IMR-90 (cell line): ENCODE results near the gene SCARB1. TPM values are rescaled to one million over a fixed set of nuclear protein-coding genes. Genes with fewer than 3 reads are reported as not detected.

Experiments used
- ATAC-seq: fragments of 200-7000 bp; cut with Tn5 transposase; 2 replicates; pipeline ENCODE4 v1.9.1; 2020; ENCODE audit warnings: low read depth, mild to moderate bottlenecking, moderate library complexity
- BruUV-seq: library from RNA; stranded (reverse); fragments of 400-500 nt; replicated peaks from 2 replicates; lab custom pipeline; 2021; lab: Mats Ljungman, UMichigan
- CTCF ChIA-PET: fragments of 300-600 bp; formaldehyde crosslinking; extraction: SDS; loops from one replicate; lab custom pipeline; 2021; ENCODE audit warnings: antibody characterized with exemption; lab: Yijun Ruan, JAX
- POLR2A ChIA-PET: fragments of 300-600 bp; sonication (Branson Sonifier 250); formaldehyde crosslinking; loops from one replicate; lab custom pipeline; 2022; ENCODE audit warnings: antibody characterized with exemption; ENCODE audit not compliant: unreplicated experiment; lab: Charles Lee
- DNase-seq: peaks from one replicate; pipeline ENCODE4 v3.0.0; 2013
- H2AFZ ChIP-seq: replicated peaks from 2 replicates; pipeline ENCODE3; 2013; ENCODE audit warnings: low read length, mild to moderate bottlenecking; ENCODE audit not compliant: poor library complexity
- H2AK5ac ChIP-seq: 2 replicates; pipeline ENCODE4 v1.6.1; 2013; ENCODE audit warnings: low read depth, low read length, inconsistent platforms
- H2AK9ac ChIP-seq: replicated peaks from 2 replicates; pipeline ENCODE3; 2013; ENCODE audit warnings: mild to moderate bottlenecking, low read depth, low read length, moderate library complexity; ENCODE audit not compliant: poor library complexity
- H2BK120ac ChIP-seq: 2 replicates; pipeline ENCODE4 v1.6.1; 2013; ENCODE audit warnings: low read depth, low read length, inconsistent platforms
- H2BK15ac ChIP-seq: 3 replicates; pipeline ENCODE4 v1.6.1; 2013; ENCODE audit warnings: low read depth, low read length, inconsistent platforms
- H2BK20ac ChIP-seq: 2 replicates; pipeline ENCODE4 v1.6.1; 2013; ENCODE audit warnings: low read depth, mild to moderate bottlenecking, inconsistent platforms, low read length, moderate library complexity
- H2BK5ac ChIP-seq: 2 replicates; pipeline ENCODE4 v1.6.1; 2013; ENCODE audit warnings: mild to moderate bottlenecking, low read depth, low read length, inconsistent platforms; ENCODE audit not compliant: poor library complexity, severe bottlenecking
- H3K14ac ChIP-seq: replicated peaks from 2 replicates; pipeline ENCODE4 v1.6.1; 2013; ENCODE audit warnings: low read depth, low read length, inconsistent platforms
- H3K18ac ChIP-seq: 2 replicates; pipeline ENCODE4 v1.6.1; 2013; ENCODE audit warnings: low read depth, low read length, control low read depth
- H3K23ac ChIP-seq: 2 replicates; pipeline ENCODE4 v1.6.1; 2013; ENCODE audit warnings: low read depth, low read length, inconsistent platforms
- H3K27ac ChIP-seq: 2 replicates; pipeline ENCODE4 v1.5.1; 2013; ENCODE audit warnings: mild to moderate bottlenecking, control low read depth, low read length; ENCODE audit not compliant: insufficient read depth
- H3K27me3 ChIP-seq: 2 replicates; pipeline ENCODE4 v1.6.1; 2013; ENCODE audit warnings: low read length; ENCODE audit not compliant: control insufficient read depth, insufficient read depth
- H3K36me3 ChIP-seq: 2 replicates; pipeline ENCODE4 v1.6.1; 2013; ENCODE audit warnings: low read length, mixed read lengths; ENCODE audit not compliant: control insufficient read depth, insufficient read depth
- H3K4ac ChIP-seq: 2 replicates; pipeline ENCODE4 v1.6.1; 2013; ENCODE audit warnings: low read depth, low read length, inconsistent platforms
- H3K4me1 ChIP-seq: 2 replicates; pipeline ENCODE4 v1.6.1; 2013; ENCODE audit warnings: low read length, mixed read lengths; ENCODE audit not compliant: control insufficient read depth, insufficient read depth
- H3K4me2 ChIP-seq: 2 replicates; pipeline ENCODE4 v1.6.1; 2013; ENCODE audit warnings: low read depth, mild to moderate bottlenecking, control low read depth, low read length, moderate library complexity
- H3K4me3 ChIP-seq: 2 replicates; pipeline ENCODE4 v1.5.1; 2013; ENCODE audit warnings: low read depth, mild to moderate bottlenecking, control low read depth, low read length, moderate library complexity; ENCODE audit not compliant: insufficient read depth
- H3K56ac ChIP-seq: 2 replicates; pipeline ENCODE4 v1.6.1; 2013; ENCODE audit warnings: low read length, inconsistent platforms; ENCODE audit not compliant: insufficient read depth; ENCODE audit errors: extremely low read depth
- H3K79me1 ChIP-seq, 2 experiments: 2 replicates each; pipeline ENCODE4 v1.6.1; 2013; ENCODE audit warnings: low read length in 2 of 2, inconsistent platforms in 1 of 2, low read depth in 1 of 2
- H3K9ac ChIP-seq: 2 replicates; pipeline ENCODE4 v1.6.1; 2013; ENCODE audit warnings: low read depth, low read length, control low read depth
- H3K9me1 ChIP-seq: 2 replicates; pipeline ENCODE4 v1.6.1; 2013; ENCODE audit warnings: low read length, inconsistent platforms; ENCODE audit not compliant: insufficient read depth
- H3K9me3 ChIP-seq: 2 replicates; pipeline ENCODE4 v1.6.1; 2013; ENCODE audit warnings: low read length; ENCODE audit not compliant: control insufficient read depth, insufficient read depth
- H4K20me1 ChIP-seq: 2 replicates; pipeline ENCODE4 v1.6.1; 2013; ENCODE audit warnings: low read length, inconsistent platforms; ENCODE audit not compliant: insufficient read depth
- H4K5ac ChIP-seq: 2 replicates; pipeline ENCODE4 v1.6.1; 2013; ENCODE audit warnings: mild to moderate bottlenecking, low read depth, low read length, control low read depth
- H4K8ac ChIP-seq, 2 experiments: 2 replicates each; pipeline ENCODE4 v1.6.1; 2013; ENCODE audit warnings: low read depth in 2 of 2, low read length in 2 of 2, control low read depth in 1 of 2, inconsistent platforms in 1 of 2
- H4K91ac ChIP-seq: 2 replicates; pipeline ENCODE4 v1.6.1; 2013; ENCODE audit warnings: low read depth, low read length, inconsistent platforms; ENCODE audit not compliant: insufficient read depth
- CEBPB ChIP-seq: IDR thresholded peaks from 2 replicates; pipeline ENCODE4 v1.6.1; 2012; ENCODE audit warnings: low read depth, low read length, improper control_type of control experiment
- CHD1 ChIP-seq: IDR thresholded peaks from 2 replicates; pipeline ENCODE4 v1.6.1; 2012; ENCODE audit warnings: low read depth, low read length, improper control_type of control experiment
- MAFK ChIP-seq: IDR thresholded peaks from 2 replicates; pipeline ENCODE4 v1.6.1; 2012; ENCODE audit warnings: low read depth, low read length, improper control_type of control experiment
- MAZ ChIP-seq: IDR thresholded peaks from 2 replicates; pipeline ENCODE4 v1.6.1; 2012; ENCODE audit warnings: low read depth, mild to moderate bottlenecking, low read length, improper control_type of control experiment, moderate library complexity, borderline replicate concordance
- MXI1 ChIP-seq: IDR thresholded peaks from 2 replicates; pipeline ENCODE4 v1.6.1; 2012; ENCODE audit warnings: low read depth, mild to moderate bottlenecking, low read length, moderate library complexity, borderline replicate concordance
- NFE2L2 ChIP-seq: fragments of 150-350 bp; IDR thresholded peaks from 2 replicates; pipeline ENCODE4 v1.6.1; 2016; ENCODE audit warnings: low read depth, mild to moderate bottlenecking, low read length
- POLR2A ChIP-seq: IDR thresholded peaks from 2 replicates; pipeline ENCODE4 v1.6.1; 2012; ENCODE audit warnings: mild to moderate bottlenecking, low read depth, low read length
- RCOR1 ChIP-seq: IDR thresholded peaks from 2 replicates; pipeline ENCODE4 v1.6.1; 2012; ENCODE audit warnings: mild to moderate bottlenecking, low read length, improper control_type of control experiment; ENCODE audit not compliant: insufficient replicate concordance
- USF2 ChIP-seq: fragments of 150-350 bp; IDR thresholded peaks from 2 replicates; pipeline ENCODE4 v1.6.1; 2017; ENCODE audit warnings: mild to moderate bottlenecking, antibody characterized with exemption, low read length, low read depth
- WGBS, 2 experiments: methylation state at CpG; one replicate each; pipeline versions ENCODE4 v1.1.5 to v1.1.7; 2013; ENCODE audit warnings: missing lambda C conversion rate in 2 of 2; ENCODE audit not compliant: insufficient read length in 1 of 2; ENCODE audit errors: extremely low coverage in 2 of 2; 5-methylcytosine and 5-hydroxymethylcytosine counted together
- dilution Hi-C: fragments of 300-500 bp; cut with HindIII; formaldehyde crosslinking; loops from one replicate; pipeline ENCODE4 v1.14.3; 2018; ENCODE audit warnings: low sequenced_read_pairs; ENCODE audit not compliant: unreplicated experiment
- in situ Hi-C: fragments of 300-500 bp; cut with MboI; formaldehyde crosslinking; loops from 3 replicates; pipeline ENCODE4 v1.14.3; 2019; ENCODE audit warnings: low sequenced_read_pairs, inconsistent platforms, mixed read lengths
- intact Hi-C: fragments of 100-400 bp; cut with micrococcal nuclease; formaldehyde crosslinking; loops from 2 replicates; pipeline ENCODE4 v1.10.0; 2022
- polyA plus RNA-seq, 3 experiments: library from polyadenylated mRNA; depleted of rRNA; stranded (reverse); fragments of >200 nt; gene quantifications; 2 replicates each; pipeline ENCODE4 v1.2.3, GENCODE V29; 2012; ENCODE audit warnings: low replicate concordance in 1 of 3
- total RNA-seq: library from RNA; depleted of rRNA; stranded (reverse); fragments of >200 nt; gene quantifications from 2 replicates; pipeline ENCODE4 v1.2.3, GENCODE V29; 2012
- TF ChIP-seq, protein P1 (sequence below): fragments of 150-350 bp; IDR thresholded peaks from 2 replicates; pipeline ENCODE4 v1.6.1; 2016; ENCODE audit warnings: low read depth, mild to moderate bottlenecking, low read length, moderate library complexity, borderline replicate concordance

SCARB1 gene
- total and polyA plus RNA-seq, 2 of the 4 experiments (the other 2 are of a cell fraction): 3.0 to 24.8 TPM

GRCh38 chr12:124745465-124745890, 118.2 kb downstream of the SCARB1 start:
- H3K27ac ChIP-seq: peak overlapping the region; percentile 79
- no peaks in the 10 kb centered on the region for H3K27me3 ChIP-seq
- H3K36me3 ChIP-seq: no peaks in the 10 kb centered on the region
- peak overlapping the region; percentile 92; the same call in 2 of the 3 replicates for H2BK15ac ChIP-seq
- H2AFZ ChIP-seq: peak overlapping the region; percentile 94
- no TSS peak for BruUV-seq
- CTCF ChIA-PET: no interaction called here
- H3K9me1 ChIP-seq: peaks cover 9% of the 10 kb centered on the region
- in situ Hi-C loops: no loop called here
- dilution Hi-C loops: no loop called here
- no peak for ATAC-seq
- peak overlapping the region; percentile 18; the same call in 1 of the 2 replicates for H3K4me2 ChIP-seq
- H2BK20ac ChIP-seq: peak overlapping the region; percentile 88
- H3K4ac ChIP-seq: peak overlapping the region; percentile 91
- H3K9me3 ChIP-seq: no peaks in the 10 kb centered on the region
- peak overlapping the region; percentile 85 for H3K23ac ChIP-seq
- no peak overlapping the region for H3K4me3 ChIP-seq
- H4K5ac ChIP-seq: peak overlapping the region; percentile 74
- H3K79me1 ChIP-seq: no peaks in the 10 kb centered on the region
- peak overlapping the region; percentile 66 for H2BK5ac ChIP-seq
- no peaks in the 10 kb centered on the region; the same call in 1 of the 2 replicates for H4K20me1 ChIP-seq
- DNase-seq: no peak
- intact Hi-C loops: loop anchor here (5.0 kb wide), 2 partner anchors 178 to 228 kb away; partner anchors contain the start of gene NCOR2
- H3K18ac ChIP-seq: peak overlapping the region; percentile 72
- peak overlapping the region; percentile 96 for H2BK120ac ChIP-seq
- peak overlapping the region; percentile 45; the same call in 1 of the 2 replicates for H3K56ac ChIP-seq
- peak overlapping the region; percentile 97 for H2AK5ac ChIP-seq
- peak overlapping the region; percentile 91 for H4K91ac ChIP-seq
- H3K14ac ChIP-seq: peak overlapping the region; percentile 59; the same call in 1 of the 2 replicates
- peak overlapping the region; percentile 67 to 85; a peak in 2 of 4 replicates for H4K8ac ChIP-seq
- H2AK9ac ChIP-seq: peak overlapping the region; percentile 77
- 6% methylated on average over 3 of the region's 5 CpGs; no CpG with 5 or more reads in 1 of the 2 experiments for WGBS, 2 experiments
- TF ChIP-seq RCOR1 (no peak), MAFK (no peak), NFE2L2 (no peak), POLR2A (no peak), USF2 (no peak), CEBPB (no peak), CHD1 (no peak), MXI1 (no peak), MAZ (no peak)
- TF ChIP-seq, protein P1, sequence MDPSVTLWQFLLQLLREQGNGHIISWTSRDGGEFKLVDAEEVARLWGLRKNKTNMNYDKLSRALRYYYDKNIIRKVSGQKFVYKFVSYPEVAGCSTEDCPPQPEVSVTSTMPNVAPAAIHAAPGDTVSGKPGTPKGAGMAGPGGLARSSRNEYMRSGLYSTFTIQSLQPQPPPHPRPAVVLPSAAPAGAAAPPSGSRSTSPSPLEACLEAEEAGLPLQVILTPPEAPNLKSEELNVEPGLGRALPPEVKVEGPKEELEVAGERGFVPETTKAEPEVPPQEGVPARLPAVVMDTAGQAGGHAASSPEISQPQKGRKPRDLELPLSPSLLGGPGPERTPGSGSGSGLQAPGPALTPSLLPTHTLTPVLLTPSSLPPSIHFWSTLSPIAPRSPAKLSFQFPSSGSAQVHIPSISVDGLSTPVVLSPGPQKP: no peak
- peaks cover 21% of the 10 kb centered on the region for H3K4me1 ChIP-seq
- peak overlapping the region; percentile 18; the same call in 1 of the 2 replicates for H3K9ac ChIP-seq
- POLR2A ChIA-PET: interaction anchor here (0.6 kb wide), 1 partner anchor 35 kb away, joined by 6 read pairs; no protein-coding TSS in a partner anchor
